Measurements from ENCODE around the gene KLHL13.

- TF ChIP-seq POLR2A (IDR thresholded peaks at IDR 0.05; ENCODE audit: low read length) (no peak), GATA1 (IDR thresholded peaks at IDR 0.05; ENCODE audit: low read depth, low read length) (no peak)
Measured at GRCh38 chrX:118039591-118039990, 77.0 kb downstream of the KLHL13 start.

Measured in erythroblast (primary cell).